Measurements from ENCODE around the gene PARVA. TPM values are rescaled to one million over a fixed set of nuclear protein-coding genes. Genes with fewer than 3 reads are reported as not detected.
"Not testable (repeated sequence)": the region's sequence is repeated elsewhere in the genome, so short reads cannot be mapped to it uniquely, and the experiment has no call there.

PARVA gene
- total RNA-seq, 2 experiments from 2014 or later, result 0.22 to 0.38 TPM

- Mint-ChIP-seq H3K4me1 (ENCODE audit: low read depth) (no peaks in the 10 kb centered on the region), H3K27me3 (ENCODE audit: low read depth) (no peaks in the 10 kb centered on the region), H3K4me3 (no peak overlapping the region), H3K36me3 (ENCODE audit: low read depth) (no peaks in the 10 kb centered on the region), H3K9me3 (no peaks in the 10 kb centered on the region), H3K27ac (no peak overlapping the region)
- DNase-seq, result no peak
- CTCF ChIA-PET, result interaction anchor here (0.9 kb wide), 1 partner anchor 93 kb away, joined by 3 read pairs; no protein-coding TSS in a partner anchor
- intact Hi-C loops (cut with micrococcal nuclease), result no loop called here
Measured at GRCh38 chr11:12506404-12506921, 129.1 kb downstream of the PARVA start.

GRCh38 chr11:12507391-12507790 is 130.0 kb downstream of the PARVA start:
- CTCF ChIA-PET, result interaction anchor here (0.6 kb wide), 1 partner anchor 415 kb away, joined by 5 read pairs; no protein-coding TSS in a partner anchor
- no peaks in the 10 kb centered on the region for H3K36me3 Mint-ChIP-seq (ENCODE audit: low read depth)

GRCh38 chr11:12508151-12508751 is 130.9 kb downstream of the PARVA start:
- Mint-ChIP-seq H3K4me3 (no peak overlapping the region), H3K9me3 (no peaks in the 10 kb centered on the region), H3K27me3 (ENCODE audit: low read depth) (no peaks in the 10 kb centered on the region), H3K27ac (no peak overlapping the region), H3K36me3 (ENCODE audit: low read depth) (no peaks in the 10 kb centered on the region), H3K4me1 (ENCODE audit: low read depth) (no peaks in the 10 kb centered on the region)
- DNase-seq, result no peak
- CTCF ChIA-PET, result no interaction called here
- intact Hi-C loops (cut with micrococcal nuclease), result no loop called here

More at GRCh38 chr11:12507391-12507790, 130.0 kb downstream of the PARVA start:
- Mint-ChIP-seq H3K9me3 (no peaks in the 10 kb centered on the region), H3K4me1 (ENCODE audit: low read depth) (no peaks in the 10 kb centered on the region), H3K27ac (no peak overlapping the region), H3K4me3 (no peak overlapping the region), H3K27me3 (ENCODE audit: low read depth) (no peaks in the 10 kb centered on the region)
- intact Hi-C loops (cut with micrococcal nuclease), result no loop called here
- DNase-seq, result no peak

GRCh38 chr11:12509371-12509770 is 132.0 kb downstream of the PARVA start:
- intact Hi-C loops (cut with micrococcal nuclease), result no loop called here
- no peak overlapping the region for H3K27ac Mint-ChIP-seq
- no peaks in the 10 kb centered on the region for H3K4me1 Mint-ChIP-seq (ENCODE audit: low read depth)
- no peak for DNase-seq
- H3K27me3 Mint-ChIP-seq (ENCODE audit: low read depth), result no peaks in the 10 kb centered on the region
- CTCF ChIA-PET, result no interaction called here
- no peaks in the 10 kb centered on the region for H3K9me3 Mint-ChIP-seq
- no peaks in the 10 kb centered on the region for H3K36me3 Mint-ChIP-seq (ENCODE audit: low read depth)
- no peak overlapping the region for H3K4me3 Mint-ChIP-seq

GRCh38 chr11:12512132-12512531 is 134.8 kb downstream of the PARVA start:
- H3K4me3 Mint-ChIP-seq, result no peak overlapping the region
- intact Hi-C loops (cut with micrococcal nuclease), result no loop called here
- no peaks in the 10 kb centered on the region for H3K27me3 Mint-ChIP-seq (ENCODE audit: low read depth)
- CTCF ChIA-PET, result no interaction called here
- H3K27ac Mint-ChIP-seq, result no peak overlapping the region
- no peaks in the 10 kb centered on the region for H3K9me3 Mint-ChIP-seq
- DNase-seq, result no peak
- H3K36me3 Mint-ChIP-seq (ENCODE audit: low read depth), result no peaks in the 10 kb centered on the region
- H3K4me1 Mint-ChIP-seq (ENCODE audit: low read depth), result no peaks in the 10 kb centered on the region

- intact Hi-C loops (cut with micrococcal nuclease), result no loop called here
- no peak for DNase-seq
- Mint-ChIP-seq H3K27me3 (ENCODE audit: low read depth) (no peaks in the 10 kb centered on the region), H3K4me3 (no peak overlapping the region), H3K27ac (no peak overlapping the region), H3K9me3 (no peaks in the 10 kb centered on the region), H3K36me3 (ENCODE audit: low read depth) (no peaks in the 10 kb centered on the region), H3K4me1 (ENCODE audit: low read depth) (no peaks in the 10 kb centered on the region)
- CTCF ChIA-PET, result no interaction called here
Measured at GRCh38 chr11:12512826-12513395, 135.5 kb downstream of the PARVA start.

GRCh38 chr11:12516387-12517105 is 139.2 kb downstream of the PARVA start:
- Mint-ChIP-seq H3K27ac (no peak overlapping the region), H3K4me3 (no peak overlapping the region), H3K36me3 (ENCODE audit: low read depth) (no peaks in the 10 kb centered on the region), H3K4me1 (ENCODE audit: low read depth) (no peaks in the 10 kb centered on the region), H3K9me3 (no peaks in the 10 kb centered on the region), H3K27me3 (ENCODE audit: low read depth) (no peaks in the 10 kb centered on the region)
- CTCF ChIA-PET, result no interaction called here
- intact Hi-C loops (cut with micrococcal nuclease), result no loop called here
- DNase-seq, result no peak

- no peak for DNase-seq
- no peak overlapping the region for H3K27ac Mint-ChIP-seq
- no peaks in the 10 kb centered on the region for H3K4me1 Mint-ChIP-seq (ENCODE audit: low read depth)
- CTCF ChIA-PET, result no interaction called here
- H3K27me3 Mint-ChIP-seq (ENCODE audit: low read depth), result no peaks in the 10 kb centered on the region
- no peaks in the 10 kb centered on the region for H3K36me3 Mint-ChIP-seq (ENCODE audit: low read depth)
- no peaks in the 10 kb centered on the region for H3K9me3 Mint-ChIP-seq
- intact Hi-C loops (cut with micrococcal nuclease), result no loop called here
- no peak overlapping the region for H3K4me3 Mint-ChIP-seq
Measured at GRCh38 chr11:12517306-12517705, 139.9 kb downstream of the PARVA start.

- Mint-ChIP-seq H3K4me3 (no peak overlapping the region), H3K36me3 (ENCODE audit: low read depth) (no peaks in the 10 kb centered on the region), H3K9me3 (no peaks in the 10 kb centered on the region), H3K27ac (no peak overlapping the region), H3K27me3 (ENCODE audit: low read depth) (no peaks in the 10 kb centered on the region), H3K4me1 (ENCODE audit: low read depth) (no peaks in the 10 kb centered on the region)
- CTCF ChIA-PET, result interaction anchor here (0.6 kb wide), 1 partner anchor 837 kb away, joined by 3 read pairs; no protein-coding TSS in a partner anchor
- DNase-seq, result no peak
- intact Hi-C loops (cut with micrococcal nuclease), result no loop called here
Measured at GRCh38 chr11:12517741-12518140, 140.4 kb downstream of the PARVA start.

GRCh38 chr11:12518606-12519385 is 141.4 kb downstream of the PARVA start:
- H3K4me1 Mint-ChIP-seq (ENCODE audit: low read depth), result no peaks in the 10 kb centered on the region
- CTCF ChIA-PET, result no interaction called here
- intact Hi-C loops (cut with micrococcal nuclease), result no loop called here

GRCh38 chr11:12520054-12520453 is 142.7 kb downstream of the PARVA start:
- H3K36me3 Mint-ChIP-seq (ENCODE audit: low read depth), result no peaks in the 10 kb centered on the region
- intact Hi-C loops (cut with micrococcal nuclease), result no loop called here
- no peak for DNase-seq
- H3K9me3 Mint-ChIP-seq, result no peaks in the 10 kb centered on the region
- H3K4me1 Mint-ChIP-seq (ENCODE audit: low read depth), result no peaks in the 10 kb centered on the region
- no peaks in the 10 kb centered on the region for H3K27me3 Mint-ChIP-seq (ENCODE audit: low read depth)
- no peak overlapping the region for H3K27ac Mint-ChIP-seq
- CTCF ChIA-PET, result no interaction called here
- no peak overlapping the region for H3K4me3 Mint-ChIP-seq

More at GRCh38 chr11:12518606-12519385, 141.4 kb downstream of the PARVA start:
- Mint-ChIP-seq H3K9me3 (no peaks in the 10 kb centered on the region), H3K36me3 (ENCODE audit: low read depth) (no peaks in the 10 kb centered on the region), H3K27ac (no peak overlapping the region), H3K4me3 (no peak overlapping the region), H3K27me3 (ENCODE audit: low read depth) (no peaks in the 10 kb centered on the region)
- DNase-seq, result no peak

- DNase-seq; intact Hi-C loops (cut with micrococcal nuclease); H3K27ac Mint-ChIP-seq; H3K36me3 Mint-ChIP-seq (ENCODE audit: low read depth); H3K9me3 Mint-ChIP-seq; H3K4me3 Mint-ChIP-seq; CTCF ChIA-PET; H3K4me1 Mint-ChIP-seq (ENCODE audit: low read depth); H3K27me3 Mint-ChIP-seq (ENCODE audit: low read depth): not testable (repeated sequence)
Measured at GRCh38 chr11:12520576-12520975, 143.2 kb downstream of the PARVA start.

All from activated naive CD4-positive, alpha-beta T cell treated with anti-CD3 and anti-CD28 coated beads for 36 hours (primary cell).